Caco-2 (cell line): ENCODE results near the gene CATSPER1. TPM values are rescaled to one million over a fixed set of nuclear protein-coding genes. Genes with fewer than 3 reads are reported as not detected.

Source experiments
- BruUV-seq: library from RNA; stranded (reverse); fragments of 400-500 nt; replicated peaks from 2 replicates; lab custom pipeline; 2021; lab: Mats Ljungman, UMichigan
- CTCF ChIA-PET: fragments of 300-600 bp; sonication (Branson Sonifier 250); formaldehyde crosslinking; loops from one replicate; lab custom pipeline; 2022; ENCODE audit warnings: antibody characterized with exemption; lab: Charles Lee
- POLR2A ChIA-PET: fragments of 300-600 bp; sonication (Branson Sonifier 250); formaldehyde crosslinking; loops from one replicate; lab custom pipeline; 2022; ENCODE audit warnings: antibody characterized with exemption; lab: Charles Lee
- DNase-seq, 2 experiments: peaks; one replicate each; pipeline versions ENCODE4 v3.0.0 to v3.0.0-alpha.2; 2020 to 2022
- H3K27me3 ChIP-seq: replicated peaks from 2 replicates; pipeline ENCODE4 v1.6.0; 2011; ENCODE audit warnings: low read length; ENCODE audit not compliant: control insufficient read depth, insufficient read depth
- H3K36me3 ChIP-seq: 2 replicates; pipeline ENCODE4 v1.5.1; 2011; ENCODE audit warnings: low read length; ENCODE audit not compliant: control insufficient read depth, insufficient read depth
- H3K4me1 ChIP-seq: fragments of 250-450 bp; sonication (Bioruptor Pico); 2 replicates; pipeline ENCODE4 v1.5.1; 2020; ENCODE audit warnings: mild to moderate bottlenecking
- H3K4me3 ChIP-seq: 2 replicates; pipeline ENCODE4 v1.5.1; 2011; ENCODE audit warnings: low read depth, mild to moderate bottlenecking, control low read depth, low read length
- H3K9me3 ChIP-seq: fragments of 250-450 bp; sonication (Bioruptor Pico); 2 replicates; pipeline ENCODE4 v1.5.1; 2020; ENCODE audit warnings: mild to moderate bottlenecking, moderate library complexity
- H3K27ac Mint-ChIP-seq: one replicate; pipeline ENCODE4 v1.8.0; 2022; ENCODE audit warnings: mixed read lengths; ENCODE audit not compliant: unreplicated experiment
- H3K27me3 Mint-ChIP-seq: one replicate; pipeline ENCODE4 v1.8.0; 2022; ENCODE audit warnings: mixed read lengths; ENCODE audit not compliant: insufficient read depth, unreplicated experiment
- H3K36me3 Mint-ChIP-seq: one replicate; pipeline ENCODE4 v1.8.0; 2022; ENCODE audit warnings: mild to moderate bottlenecking, mixed read lengths; ENCODE audit not compliant: insufficient read depth, unreplicated experiment
- H3K4me1 Mint-ChIP-seq: one replicate; pipeline ENCODE4 v1.8.0; 2022; ENCODE audit warnings: low read depth, mixed read lengths; ENCODE audit not compliant: unreplicated experiment
- H3K4me3 Mint-ChIP-seq: one replicate; pipeline ENCODE4 v1.8.0; 2022; ENCODE audit warnings: mild to moderate bottlenecking, moderate library complexity, mixed read lengths; ENCODE audit not compliant: unreplicated experiment
- H3K9me3 Mint-ChIP-seq: one replicate; pipeline ENCODE4 v1.8.0; 2022; ENCODE audit warnings: mixed read lengths; ENCODE audit not compliant: unreplicated experiment
- intact Hi-C: fragments of 100-400 bp; cut with micrococcal nuclease; formaldehyde crosslinking; loops from one replicate; pipeline ENCODE4 v1.10.0; 2022; ENCODE audit not compliant: unreplicated experiment
- total RNA-seq: library from RNA; stranded (reverse); gene quantifications from 2 replicates; pipeline ENCODE4 v1.2.3, GENCODE V29; 2022
- TF ChIP-seq, protein P1 (sequence below), 2 experiments: fragments of 200-600 bp in 1 of 2; IDR thresholded peaks; 1 replicate in 1 of 2; 2 replicates in 1 of 2; pipeline versions ENCODE4 v1.5.1 to v1.8.0; 2011 to 2022; ENCODE audit warnings: antibody characterized with exemption in 1 of 2, control low read depth in 1 of 2, inconsistent platforms in 1 of 2, low read depth in 1 of 2, low read length in 1 of 2, mild to moderate bottlenecking in 1 of 2, moderate library complexity in 1 of 2; ENCODE audit not compliant: insufficient read depth in 1 of 2, severe bottlenecking in 1 of 2, unreplicated experiment in 1 of 2

Gene CATSPER1
- total RNA-seq, 1 experiment from 2014 or later, result not detected

DNA sequence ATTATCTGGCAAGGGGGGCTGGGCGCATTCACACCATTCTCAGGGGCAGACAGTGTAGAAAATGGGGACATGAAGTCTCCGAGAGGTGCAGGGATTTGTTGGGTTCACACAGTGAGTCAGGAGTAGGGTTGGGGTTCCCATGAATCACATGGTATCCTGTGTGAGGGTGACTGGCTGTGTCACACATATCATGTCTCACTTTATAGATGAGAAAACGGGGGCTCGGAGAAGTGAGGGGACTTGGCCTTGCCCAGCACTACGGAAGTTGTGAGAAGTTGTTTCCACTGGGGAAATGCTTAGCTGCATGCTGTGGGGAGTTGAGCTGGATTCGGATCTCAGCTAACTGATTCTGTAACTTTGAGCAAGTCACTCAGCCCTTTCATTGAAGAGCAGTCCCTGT lies 18.5 kb upstream of the CATSPER1 start:
- Histone ChIP-seq H3K4me1 (0 out of 2 replicates have a peak, but pooled peaks cover 4% of the 10 kb centered on the region), H3K9me3 (no peaks in the 10 kb centered on the region), H3K27me3 (no peaks in the 10 kb centered on the region), H3K36me3 (no peaks in the 10 kb centered on the region), H3K4me3 (no peak overlapping the region)
- no peak for DNase-seq
- H3K9me3 Mint-ChIP-seq, result no peaks in the 10 kb centered on the region
- H3K4me1 Mint-ChIP-seq, result no peaks in the 10 kb centered on the region
- H3K36me3 Mint-ChIP-seq, result no peaks in the 10 kb centered on the region
- ChIA-PET CTCF (interaction anchor here (0.6 to 1.7 kb wide), 9 partner anchors 13 to 157 kb away, joined by 3 to 8 read pairs (median 5); partner anchors contain the start of genes CCDC85B and FIBP), POLR2A (no interaction called here)
- intact Hi-C loops, result no loop called here
- H3K27me3 Mint-ChIP-seq, result no peaks in the 10 kb centered on the region
- H3K4me3 Mint-ChIP-seq, result peak overlapping the region; percentile 12
- no TSS peak for BruUV-seq
- TF ChIP-seq, protein P1, sequence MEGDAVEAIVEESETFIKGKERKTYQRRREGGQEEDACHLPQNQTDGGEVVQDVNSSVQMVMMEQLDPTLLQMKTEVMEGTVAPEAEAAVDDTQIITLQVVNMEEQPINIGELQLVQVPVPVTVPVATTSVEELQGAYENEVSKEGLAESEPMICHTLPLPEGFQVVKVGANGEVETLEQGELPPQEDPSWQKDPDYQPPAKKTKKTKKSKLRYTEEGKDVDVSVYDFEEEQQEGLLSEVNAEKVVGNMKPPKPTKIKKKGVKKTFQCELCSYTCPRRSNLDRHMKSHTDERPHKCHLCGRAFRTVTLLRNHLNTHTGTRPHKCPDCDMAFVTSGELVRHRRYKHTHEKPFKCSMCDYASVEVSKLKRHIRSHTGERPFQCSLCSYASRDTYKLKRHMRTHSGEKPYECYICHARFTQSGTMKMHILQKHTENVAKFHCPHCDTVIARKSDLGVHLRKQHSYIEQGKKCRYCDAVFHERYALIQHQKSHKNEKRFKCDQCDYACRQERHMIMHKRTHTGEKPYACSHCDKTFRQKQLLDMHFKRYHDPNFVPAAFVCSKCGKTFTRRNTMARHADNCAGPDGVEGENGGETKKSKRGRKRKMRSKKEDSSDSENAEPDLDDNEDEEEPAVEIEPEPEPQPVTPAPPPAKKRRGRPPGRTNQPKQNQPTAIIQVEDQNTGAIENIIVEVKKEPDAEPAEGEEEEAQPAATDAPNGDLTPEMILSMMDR (IDR thresholded peaks at IDR 0.05; ENCODE audit: insufficient read depth in 1 of 2, low read depth in 1 of 2, low read length in 1 of 2, severe bottlenecking in 1 of 2, unreplicated experiment in 1 of 2), result no peak
- H3K27ac Mint-ChIP-seq, result no peak overlapping the region

DNA sequence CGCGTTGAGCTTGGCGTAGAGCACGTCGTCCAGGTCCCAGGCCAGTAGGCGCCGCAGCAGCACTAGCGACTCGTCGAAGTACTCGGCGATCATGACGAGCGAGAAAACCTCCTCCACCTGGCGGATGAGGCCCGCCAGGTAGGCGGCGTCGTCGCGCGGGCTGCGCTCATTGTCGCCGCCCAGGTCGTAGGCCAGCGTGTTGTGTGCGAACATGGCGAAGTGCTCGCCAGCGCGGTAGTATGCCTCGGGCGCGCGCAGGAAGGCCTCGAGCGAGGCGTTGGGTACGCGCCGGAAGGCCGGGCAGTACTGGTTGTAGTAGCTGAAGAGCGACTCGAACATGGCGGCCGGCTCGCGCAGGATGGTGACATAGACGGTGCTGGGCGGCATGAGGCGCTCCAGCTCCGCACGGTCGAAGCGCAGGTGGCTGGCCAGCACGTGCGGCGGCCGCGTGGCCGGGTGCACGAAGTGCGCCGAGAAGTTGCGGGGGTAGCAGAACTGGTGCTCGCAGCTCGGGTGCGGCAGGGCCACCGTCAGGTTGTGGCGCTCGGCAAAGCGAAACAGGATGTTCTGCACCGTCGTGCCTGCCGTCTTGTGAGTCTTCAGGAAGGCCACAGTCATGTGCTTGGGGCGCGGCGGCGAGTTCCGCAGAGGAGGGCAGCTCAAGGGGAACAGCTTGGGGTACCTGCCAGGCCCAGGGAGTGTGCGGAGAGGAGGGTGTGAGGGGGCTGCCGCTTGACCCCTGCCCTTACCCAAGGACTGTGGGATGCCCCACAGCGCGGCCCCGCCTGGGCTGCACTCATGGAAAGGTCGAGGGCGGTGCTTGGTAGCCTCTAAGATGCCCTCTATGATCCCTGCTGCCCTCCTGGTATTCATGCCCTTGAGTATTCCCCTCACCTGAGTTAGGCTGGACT lies 17.0 kb upstream of the CATSPER1 start:
- BruUV-seq, result no TSS peak
- TF ChIP-seq, protein P1 (IDR thresholded peaks at IDR 0.05; ENCODE audit: insufficient read depth in 1 of 2, low read depth in 1 of 2, low read length in 1 of 2, severe bottlenecking in 1 of 2, unreplicated experiment in 1 of 2), result no peak
- no peak overlapping the region for H3K4me3 Mint-ChIP-seq
- intact Hi-C loops, result no loop called here
- no peaks in the 10 kb centered on the region for H3K36me3 Mint-ChIP-seq
- no peaks in the 10 kb centered on the region for H3K27me3 Mint-ChIP-seq
- Histone ChIP-seq H3K9me3 (no peaks in the 10 kb centered on the region), H3K27me3 (no peaks in the 10 kb centered on the region), H3K36me3 (no peaks in the 10 kb centered on the region), H3K4me1 (0 out of 2 replicates have a peak, but pooled peaks cover 4% of the 10 kb centered on the region), H3K4me3 (no peak overlapping the region)
- ChIA-PET POLR2A (no interaction called here), CTCF (no interaction called here)
- no peak overlapping the region for H3K27ac Mint-ChIP-seq
- DNase-seq, result no peak
- H3K4me1 Mint-ChIP-seq, result no peaks in the 10 kb centered on the region
- H3K9me3 Mint-ChIP-seq, result no peaks in the 10 kb centered on the region

DNA sequence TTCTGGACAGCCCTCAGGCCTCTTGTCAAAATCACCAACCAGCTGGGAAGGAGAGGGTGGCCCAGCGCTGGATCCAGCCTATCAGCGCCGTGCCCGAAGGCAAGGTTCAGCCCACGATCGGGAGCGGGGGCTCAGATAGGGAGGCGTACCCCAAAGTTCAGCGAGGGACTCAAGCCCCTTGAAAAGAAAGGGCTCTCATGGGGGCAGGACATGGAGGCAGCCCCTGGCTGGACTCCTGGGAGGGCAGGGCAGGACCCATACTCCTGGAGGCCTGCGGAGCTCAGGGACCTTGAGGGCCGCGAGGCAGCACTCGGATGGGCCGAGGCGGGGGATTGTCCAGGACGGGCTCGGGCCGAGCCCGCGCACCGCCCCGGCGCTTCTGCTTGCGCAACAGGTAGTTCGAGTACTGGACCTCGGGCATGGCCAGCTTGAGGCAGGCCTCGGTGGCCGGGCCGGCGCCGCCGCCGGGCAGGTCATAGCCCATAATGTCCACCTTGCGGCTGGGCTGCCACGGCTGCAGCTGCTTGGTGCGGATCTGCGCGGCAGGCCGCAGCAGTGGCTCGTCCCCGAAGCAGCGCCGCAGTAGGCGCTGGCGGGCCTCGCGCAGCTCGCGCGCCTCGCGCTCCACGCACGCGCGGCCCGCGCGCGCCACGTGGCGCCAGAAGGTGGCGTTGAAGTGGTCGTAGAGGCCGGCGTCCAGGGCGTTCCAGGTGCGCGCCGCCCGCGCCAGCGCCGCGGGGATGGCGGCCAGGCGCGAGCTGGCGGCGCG lies 16.1 kb upstream of the CATSPER1 start:
- no peak overlapping the region for H3K27ac Mint-ChIP-seq
- intact Hi-C loops, result no loop called here
- no peak for DNase-seq
- no peaks in the 10 kb centered on the region for H3K36me3 Mint-ChIP-seq
- no peaks in the 10 kb centered on the region for H3K27me3 Mint-ChIP-seq
- TF ChIP-seq, protein P1 (IDR thresholded peaks at IDR 0.05; ENCODE audit: insufficient read depth in 1 of 2, low read depth in 1 of 2, low read length in 1 of 2, severe bottlenecking in 1 of 2, unreplicated experiment in 1 of 2), result no peak
- POLR2A ChIA-PET, result no interaction called here
- H3K9me3 Mint-ChIP-seq, result no peaks in the 10 kb centered on the region
- no peak overlapping the region for H3K4me3 ChIP-seq
- BruUV-seq, result no TSS peak
- H3K9me3 ChIP-seq, result peaks cover 1% of the 10 kb centered on the region; the same call in 1 of the 2 replicates
- no peak overlapping the region for H3K4me3 Mint-ChIP-seq
- H3K36me3 ChIP-seq, result no peaks in the 10 kb centered on the region
- 0 out of 2 replicates have a peak, but pooled peaks cover 4% of the 10 kb centered on the region for H3K4me1 ChIP-seq
- no peaks in the 10 kb centered on the region for H3K4me1 Mint-ChIP-seq
- no peaks in the 10 kb centered on the region for H3K27me3 ChIP-seq
- CTCF ChIA-PET, result no interaction called here
